Nucleus accumbens (tissue), 56 donors: ENCODE results near the gene CEP72.

Experiments used
- DNase-seq, 56 donors: peaks; one replicate each; lab custom pipeline; 2025; lab: John Stamatoyannopoulos, UW

Gene CEP72

GRCh38 chr5:651296-652022 is 39.3 kb downstream of the CEP72 start:
- DNase-seq, result no peak

- no peak for DNase-seq
These were observed 39.9 kb downstream of the CEP72 start for GRCh38 chr5:652023-652515.

- no peak for DNase-seq
These were observed 40.7 kb downstream of the CEP72 start for GRCh38 chr5:652773-653350.

GRCh38 chr5:654071-654778 is 42.1 kb downstream of the CEP72 start:
- DNase-seq, result no peak

DNA sequence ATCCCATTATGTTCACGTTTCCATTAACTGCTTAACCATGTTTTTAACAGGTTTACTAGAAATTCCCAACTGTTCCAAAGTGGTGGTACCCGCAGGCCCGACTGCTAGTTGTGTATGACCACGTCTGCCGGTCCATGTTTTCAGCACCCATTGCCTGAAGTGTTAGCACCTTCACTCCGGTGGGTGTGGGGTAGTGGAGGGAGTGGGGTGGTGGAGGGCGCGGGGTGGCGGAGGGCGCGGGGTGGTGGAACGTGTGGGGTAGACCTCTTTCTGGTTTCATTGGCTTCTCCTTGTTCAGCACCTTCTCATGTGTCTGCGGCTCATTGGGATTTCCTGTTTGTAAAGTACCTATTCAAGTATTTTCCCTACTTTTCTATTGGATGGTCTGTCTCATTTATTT is 43.3 kb downstream of the CEP72 start:
- no peak for DNase-seq

- DNase-seq, result no peak
These were observed 45.4 kb downstream of the CEP72 start for GRCh38 chr5:657570-657969.

DNA sequence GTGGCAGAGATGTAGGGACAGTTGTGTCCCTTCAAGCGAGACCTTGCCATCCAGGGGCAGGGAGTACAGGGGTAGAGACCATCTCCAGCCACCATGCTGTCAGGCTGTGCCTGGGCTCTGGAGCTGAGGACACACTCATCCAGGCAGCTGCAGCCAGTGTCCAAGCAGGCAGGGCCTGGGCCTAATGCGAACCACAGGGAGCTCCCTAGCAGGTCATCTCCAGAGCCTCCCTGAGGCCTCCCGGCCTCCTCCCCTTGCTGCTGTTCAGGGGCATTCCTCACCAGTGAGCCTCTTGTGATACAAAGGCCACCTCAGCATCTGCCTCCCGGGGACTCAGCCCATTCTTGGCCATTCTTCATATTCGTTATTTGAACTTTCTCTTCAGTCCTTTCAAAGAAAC is 46.0 kb downstream of the CEP72 start:
- DNase-seq, result no peak

DNA sequence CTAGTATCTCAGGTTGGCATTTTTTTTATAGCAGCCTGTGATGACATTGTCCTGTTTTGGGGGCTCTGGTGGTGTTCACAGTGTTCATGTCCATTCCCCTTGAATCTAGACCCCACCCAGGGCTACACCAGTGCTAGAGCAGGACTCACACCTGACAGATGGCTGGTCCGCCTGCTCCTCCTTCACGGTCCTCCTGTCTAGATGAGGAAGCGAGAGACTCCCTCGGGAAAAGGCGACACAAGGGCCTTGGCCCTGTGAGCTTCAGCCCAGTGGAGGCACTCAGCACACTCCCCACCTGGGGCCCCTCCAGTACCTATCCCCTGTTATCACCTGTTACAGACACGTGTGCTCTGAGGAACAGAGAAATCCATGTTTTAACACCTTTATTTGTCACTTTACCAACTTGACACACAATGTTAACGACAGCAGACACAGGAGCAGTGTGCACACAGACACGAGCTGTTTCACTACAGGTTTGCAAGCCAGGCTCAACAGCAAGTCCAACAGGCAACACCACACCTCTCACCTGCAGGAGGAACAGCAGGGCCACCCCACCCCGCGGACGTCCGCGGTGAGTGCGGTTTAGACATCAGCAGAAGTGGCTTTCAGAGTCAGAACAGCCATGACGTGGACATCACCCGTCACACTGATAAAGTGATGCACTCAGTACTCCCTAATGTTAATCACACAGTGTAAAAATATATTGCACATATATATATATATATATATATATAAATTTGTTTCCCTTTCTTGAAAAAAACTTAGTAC is 47.5 kb downstream of the CEP72 start:
- no peak for DNase-seq

DNA sequence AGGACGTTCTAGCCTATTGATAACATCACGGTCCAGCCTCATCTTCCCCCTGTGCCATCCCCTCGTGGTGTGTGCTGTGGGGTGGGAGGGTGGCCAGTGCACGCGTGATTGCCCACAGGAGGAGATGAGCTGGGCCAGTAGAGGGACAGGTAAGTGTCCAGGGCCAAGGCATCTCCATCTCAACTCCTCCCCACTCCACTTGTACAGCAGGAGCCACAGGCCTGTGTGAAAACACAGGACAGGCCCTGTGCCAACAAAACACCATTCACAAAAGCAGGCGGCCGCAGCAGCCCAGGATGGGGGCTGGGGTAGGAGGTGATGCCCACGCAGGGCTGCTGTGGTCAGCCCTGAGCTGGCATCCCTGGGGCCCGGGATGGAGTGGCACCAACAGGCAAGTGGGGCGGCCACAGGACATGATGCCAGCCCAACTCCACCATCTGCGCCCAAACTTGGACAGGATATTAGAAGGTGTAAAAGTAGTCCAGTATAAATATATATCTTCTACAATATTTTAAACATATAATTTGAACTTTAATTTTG is 48.4 kb downstream of the CEP72 start:
- DNase-seq, result no peak

- no peak for DNase-seq
These were observed 50.0 kb downstream of the CEP72 start for GRCh38 chr5:661891-662750.

DNA sequence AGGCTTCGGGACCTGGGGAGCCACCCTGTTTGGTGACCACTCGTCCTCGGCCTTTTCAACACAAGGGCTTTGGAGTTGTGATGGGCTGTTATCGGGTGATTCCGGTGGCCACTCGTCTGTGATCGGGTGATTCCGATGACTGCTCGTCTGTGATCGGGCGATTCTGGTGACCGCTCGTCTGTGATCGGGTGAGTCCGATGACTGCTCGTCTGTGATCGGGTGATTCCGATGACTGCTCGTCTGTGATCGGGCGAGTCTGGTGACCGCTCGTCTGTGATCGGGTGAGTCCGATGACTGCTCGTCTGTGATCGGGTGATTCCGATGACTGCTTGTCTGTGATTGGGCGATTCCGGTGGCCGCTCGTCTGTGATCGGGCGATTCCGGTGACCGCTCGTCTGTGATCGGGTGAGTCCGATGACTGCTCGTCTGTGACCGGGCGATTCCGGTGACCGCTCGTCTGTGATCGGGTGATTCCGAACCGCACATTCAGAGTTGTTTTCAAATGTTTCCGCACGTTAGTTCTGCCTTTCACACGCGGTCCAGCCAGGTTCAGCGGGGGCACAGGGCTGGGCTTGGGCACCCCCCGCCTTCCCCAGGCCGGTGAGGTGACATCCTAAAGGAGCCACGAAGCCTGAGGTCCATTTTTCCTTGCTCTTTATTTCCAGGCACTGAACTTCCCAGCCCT is 50.8 kb downstream of the CEP72 start:
- no peak for DNase-seq

DNA sequence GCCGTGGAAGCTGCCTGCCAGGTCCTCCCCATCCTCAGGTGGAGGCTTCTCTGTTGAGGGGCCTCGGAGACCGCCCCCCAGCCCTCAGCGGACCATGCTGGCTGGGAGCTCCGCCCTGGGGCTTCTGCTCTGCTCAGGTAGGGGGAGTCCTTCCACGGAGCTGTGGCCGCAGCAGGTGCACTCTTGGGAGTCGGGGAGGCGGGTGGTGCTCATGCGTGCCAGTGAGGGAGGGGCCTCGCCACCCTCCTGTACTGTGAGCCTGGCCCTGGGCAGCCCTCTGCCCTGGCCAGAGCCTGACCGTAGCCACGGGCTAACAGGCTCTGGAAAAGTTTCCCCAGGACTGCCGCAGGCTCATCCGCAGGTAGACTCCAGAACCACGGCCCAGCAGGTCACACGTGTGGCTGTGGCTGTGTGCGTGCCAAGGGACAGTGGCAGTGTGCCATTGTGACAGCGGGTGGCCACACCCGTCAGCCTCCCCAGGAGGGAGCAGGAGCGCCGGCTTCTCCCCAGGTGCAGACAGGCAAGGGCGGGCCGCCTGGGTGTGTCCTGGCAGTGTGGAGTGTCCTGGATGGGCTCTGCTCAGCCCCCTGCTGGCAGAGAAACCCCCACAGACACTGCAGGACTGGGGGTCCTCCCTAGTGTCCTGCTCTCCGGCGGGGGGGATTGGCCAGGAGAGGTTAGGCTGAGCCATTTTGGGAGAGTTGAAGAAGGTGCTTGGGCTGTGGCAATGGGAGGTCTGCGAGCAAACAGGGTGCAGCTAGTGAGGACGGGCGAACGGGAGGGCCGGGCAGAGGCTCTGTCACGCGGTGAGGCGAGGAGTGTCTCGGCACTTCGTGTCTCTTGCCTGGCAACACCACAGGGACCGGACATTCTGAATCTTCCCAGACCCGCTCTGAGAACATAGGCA is 51.5 kb downstream of the CEP72 start:
- DNase-seq, result no peak

GRCh38 chr5:664343-664993 is 52.3 kb downstream of the CEP72 start:
- no peak for DNase-seq

- no peak for DNase-seq
These were observed 52.8 kb downstream of the CEP72 start for GRCh38 chr5:664994-665360.

DNA sequence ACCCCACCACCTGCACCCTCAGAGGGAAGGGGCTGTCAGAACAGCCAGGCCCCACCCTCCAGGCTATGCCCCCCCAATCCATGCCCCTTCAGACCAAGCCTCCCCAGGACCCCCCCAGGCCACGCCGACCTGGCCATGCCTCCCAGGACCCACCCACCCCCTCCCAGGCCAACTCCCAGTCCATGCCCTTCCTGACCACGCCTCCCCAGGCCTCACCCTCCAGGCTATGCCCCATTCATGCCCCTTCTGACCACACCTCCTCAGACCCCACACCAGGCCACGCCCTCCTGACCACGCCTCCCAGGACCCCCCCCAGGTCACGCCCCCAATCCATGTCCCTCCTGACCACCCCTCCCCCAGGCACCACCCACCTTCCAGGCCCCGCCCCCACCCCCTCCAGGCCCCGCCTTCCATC is 53.4 kb downstream of the CEP72 start:
- DNase-seq, result no peak

DNA sequence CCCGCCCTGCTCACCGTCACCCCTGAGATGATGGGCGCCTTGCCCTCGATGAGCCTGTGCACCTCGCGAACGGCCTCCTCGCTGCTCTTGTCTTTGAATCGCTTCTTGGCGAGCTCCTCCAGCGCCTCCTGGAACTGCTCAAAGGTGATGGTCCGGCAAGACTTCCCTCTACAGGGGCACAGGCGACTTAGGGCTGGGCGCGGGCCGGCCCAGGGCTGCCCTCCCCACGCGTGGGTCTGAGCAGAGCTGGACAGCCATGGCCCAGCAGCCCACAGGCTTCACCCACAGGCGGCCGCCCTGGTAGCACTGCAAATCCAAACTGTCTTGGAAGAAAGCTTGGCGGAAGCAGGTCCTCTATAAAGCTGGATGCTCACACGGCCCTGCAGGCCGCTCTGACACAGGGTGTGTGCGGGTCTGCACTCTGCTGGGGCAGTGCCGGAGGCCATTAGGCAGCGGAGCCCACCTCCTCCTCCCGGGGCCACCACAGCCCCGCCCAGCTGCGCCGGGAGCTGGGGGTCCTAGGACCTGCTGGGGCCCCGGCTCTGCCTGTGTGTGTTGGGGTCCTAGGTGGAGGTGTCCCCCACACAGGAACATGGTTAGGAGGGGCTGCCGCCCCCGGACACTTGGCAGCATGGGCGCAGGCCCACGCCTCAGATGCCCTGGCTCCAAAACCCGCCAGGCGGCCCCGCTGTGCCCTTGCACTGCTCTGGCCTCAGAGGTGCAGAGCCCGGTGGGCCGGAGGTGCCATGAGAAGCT is 54.0 kb downstream of the CEP72 start:
- no peak for DNase-seq
